SU-DHL-6 (cell line): ENCODE measurements around the gene OAT.

Source experiments
- CTCF ChIP-seq: fragments of 200-600 bp; sonication (generic); IDR thresholded peaks from one replicate; pipeline ENCODE4 v1.5.1; 2017; ENCODE audit warnings: antibody characterized with exemption, mild to moderate bottlenecking, low read length, moderate library complexity; ENCODE audit not compliant: insufficient read depth, poor library complexity, severe bottlenecking
- EZH2phosphoT487 ChIP-seq: fragments of 200-600 bp; sonication (generic), shearing (Covaris generic); conservative IDR thresholded peaks from 2 replicates; pipeline ENCODE4 v1.6.1; 2018; ENCODE audit warnings: mild to moderate bottlenecking, antibody characterized with exemption, low read length, moderate library complexity, mixed read lengths

- TF ChIP-seq CTCF (no peak), EZH2phosphoT487 (no peak)
Observed at GRCh38 chr10:124423813-124424212, 5.1 kb upstream of the OAT start.
